Adrenal gland (tissue), 12 donors: ENCODE measurements around the gene TOP2A. TPM values are rescaled to one million over a fixed set of nuclear protein-coding genes. Genes with fewer than 3 reads are reported as not detected.

Experiments
- DNase-seq, 7 donors: peaks; one replicate each; pipeline ENCODE4 v3.0.0-alpha.2; 2019 to 2020
- H3K27ac ChIP-seq, 5 donors: fragments of 200-600 bp; sonication (generic) in 4 of 5; 1 replicate in 3 of 5; 2 replicates in 2 of 5; pipeline versions ENCODE4 v1.5.1 to v1.8.0; 2016 to 2020; ENCODE audit warnings: mild to moderate bottlenecking in 1 of 5
- H3K27me3 ChIP-seq: fragments of 200-600 bp; 2 replicates; pipeline ENCODE4 v1.8.0; 2021
- H3K36me3 ChIP-seq, 2 donors: fragments of 200-600 bp; replicated peaks in 1 of 2; 1 replicate in 1 of 2; 2 replicates in 1 of 2; pipeline versions ENCODE4 v1.5.1 to v1.8.0; 2018 to 2022
- H3K4me1 ChIP-seq, 2 donors: fragments of 200-600 bp; replicated peaks in 1 of 2; 1 replicate in 1 of 2; 2 replicates in 1 of 2; pipeline versions ENCODE4 v1.5.1 to v1.8.0; 2018 to 2021
- H3K4me3 ChIP-seq, 4 donors: fragments of 200-600 bp; sonication (generic) in 3 of 4; one replicate each; pipeline ENCODE4 v1.5.1; 2016 to 2018
- H3K9me3 ChIP-seq, 3 donors: fragments of 200-600 bp; sonication (generic) in 1 of 3; replicated peaks in 1 of 3; 1 replicate in 2 of 3; 2 replicates in 1 of 3; pipeline versions ENCODE4 v1.5.1 to v1.8.0; 2016 to 2021
- POLR2A ChIP-seq, 2 donors: fragments of 450-650 bp; IDR thresholded peaks; one replicate each; pipeline ENCODE4 v1.6.1; 2017; ENCODE audit warnings: antibody characterized with exemption in 2 of 2, mild to moderate bottlenecking in 2 of 2, moderate library complexity in 1 of 2
- WGBS, 4 donors: extraction: QIAGEN DNeasy Blood & Tissue Kit in 2 of 4; methylation state at CpG; one replicate each; pipeline versions ENCODE4 v1.1.5 to v1.1.7; 2013 to 2017; 5-methylcytosine and 5-hydroxymethylcytosine counted together
- intact Hi-C, 2 donors: fragments of 100-400 bp; cut with DNase I; formaldehyde crosslinking; loops; one replicate each; pipeline versions ENCODE4 v1.14.1 to v1.15.0; 2022 to 2023
- polyA plus RNA-seq, 3 donors: library from polyadenylated mRNA; stranded (reverse); fragments of 200-250 nt in 2 of 3; fragments of 350-450 nt in 1 of 3; fragmentation: Illumina TruSeq in 1 of 3; extraction: RNeasy Lipid Tissue Mini Kit (QIAGEN cat#74804) in 1 of 3; gene quantifications; one replicate each; pipeline ENCODE4 v1.2.3, GENCODE V29; 2013 to 2014
- total RNA-seq, 9 donors: library from RNA; depleted of rRNA in 4 of 9; stranded (reverse); fragments of >200 nt in 4 of 9; fragments of 120-200 nt in 1 of 9; fragmentation: NEBNext Ultra II Directional in 1 of 9; extraction: Animal tissue kit (Norgen Biotek cat#: 25700) in 1 of 9; gene quantifications; one replicate each; pipeline versions ENCODE4 v1.1.0 to v1.2.4, GENCODE V29; 2013 to 2023
- TF ChIP-seq, protein P1 (sequence below), 6 experiments: fragments of 450-650 bp in 4 of 6; fragments of 200-600 bp in 2 of 6; sonication (generic) in 1 of 6; IDR thresholded peaks; 1 replicate in 5 of 6; 2 replicates in 1 of 6; pipeline versions ENCODE4 v1.5.1 to v1.8.0; 2016 to 2021; ENCODE audit warnings: antibody characterized with exemption in 6 of 6, mild to moderate bottlenecking in 2 of 6, moderate library complexity in 1 of 6
- donor health status: healthy with polysubstance abuse.
- donor health status: Bipolar disorder and iron deficiency.
- donor health status: DM: yes; HTN: yes; CAD: no.
- donor health status: DM: no; HTN: no; CAD: no.
- donor health status: DM: no; HTN: no; CAD: no.
- donor health status: DM: yes; HTN: yes; CAD: no.

The TOP2A gene
- total and polyA plus RNA-seq, 12 donors, result 0.32 to 51.1 (median 3.8) TPM

DNA sequence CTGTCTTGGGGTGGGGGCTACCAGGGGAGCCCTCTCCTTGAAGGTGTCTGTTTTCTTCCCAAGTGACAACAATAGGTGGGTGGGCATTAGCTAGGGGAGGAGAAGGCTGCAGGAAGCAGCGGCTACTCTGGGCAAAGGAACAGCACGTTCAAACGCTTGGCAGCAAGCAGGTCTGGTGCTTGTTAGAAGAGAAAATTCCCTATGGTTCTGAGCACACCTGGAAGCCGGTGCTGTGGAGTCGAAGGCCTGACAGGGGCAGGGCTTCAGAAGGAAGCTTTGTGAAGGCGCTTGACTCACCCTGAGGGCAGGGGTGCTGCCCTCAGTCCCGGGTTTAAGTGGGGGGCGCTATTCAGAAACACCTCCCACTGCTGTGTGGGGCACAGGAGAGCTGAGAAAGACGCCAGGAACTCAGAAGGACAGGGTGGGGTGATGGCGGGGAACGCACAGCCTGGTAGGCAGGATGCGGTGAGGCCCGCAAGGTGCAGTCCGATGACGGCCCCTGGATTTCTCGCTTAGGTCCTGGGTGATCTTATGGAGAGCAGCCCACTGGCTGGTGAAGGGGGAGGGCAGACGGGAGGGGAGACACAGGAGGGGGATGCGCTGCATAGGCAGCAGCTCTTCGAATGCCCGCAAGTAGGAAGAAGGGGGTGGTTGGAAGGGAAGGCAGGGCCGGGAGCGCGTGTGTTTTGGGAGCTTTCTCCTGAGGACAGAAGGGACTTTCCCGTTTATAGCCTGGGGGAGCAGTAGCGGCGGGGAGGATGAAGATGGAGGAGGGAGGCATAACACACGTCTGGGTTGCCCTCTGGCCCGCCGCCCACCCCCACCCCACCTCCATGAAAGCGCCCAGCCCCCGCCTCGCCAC, 56.4 kb downstream of the TOP2A start:
- H3K4me1 ChIP-seq, result peaks cover 5 to 15% of the 10 kb centered on the region in 2 donors
- intact Hi-C loops, result loop anchor here (5.0 to 10.0 kb wide), 2 partner anchors 51 to 174 kb away; no protein-coding TSS in a partner anchor
- WGBS, 4 donors, result 58 to 63% (median 60%) methylated on average over 26 to 32 of the region's 32 CpGs

DNA sequence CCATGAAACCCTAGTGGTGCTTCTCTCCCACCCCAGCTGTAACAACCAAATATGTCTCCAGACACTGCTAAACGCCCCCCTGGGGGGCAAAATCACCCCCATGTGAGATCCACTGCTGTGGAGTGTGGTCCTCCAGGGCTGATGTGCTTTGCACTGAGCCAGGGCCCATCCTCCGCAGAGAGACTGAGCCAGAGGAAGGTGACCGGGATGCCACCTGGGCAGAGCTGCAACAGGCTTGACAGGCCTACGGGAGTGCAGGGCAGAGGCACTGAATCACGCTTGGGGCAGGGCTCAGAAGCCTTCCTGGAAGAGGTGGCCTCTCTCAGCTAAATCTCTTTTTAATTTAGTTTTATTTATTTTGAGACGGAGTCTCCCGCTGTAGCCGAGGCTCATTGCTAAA, 57.6 kb downstream of the TOP2A start:
- 81 to 86% (median 86%) methylated on average over 7 to 8 of the region's 8 CpGs for WGBS, 4 donors

More for the DNA sequence above, 56.4 kb downstream of the TOP2A start:
- TF ChIP-seq POLR2A (IDR thresholded peaks at IDR 0.05), result no peak
- TF ChIP-seq, protein P1, sequence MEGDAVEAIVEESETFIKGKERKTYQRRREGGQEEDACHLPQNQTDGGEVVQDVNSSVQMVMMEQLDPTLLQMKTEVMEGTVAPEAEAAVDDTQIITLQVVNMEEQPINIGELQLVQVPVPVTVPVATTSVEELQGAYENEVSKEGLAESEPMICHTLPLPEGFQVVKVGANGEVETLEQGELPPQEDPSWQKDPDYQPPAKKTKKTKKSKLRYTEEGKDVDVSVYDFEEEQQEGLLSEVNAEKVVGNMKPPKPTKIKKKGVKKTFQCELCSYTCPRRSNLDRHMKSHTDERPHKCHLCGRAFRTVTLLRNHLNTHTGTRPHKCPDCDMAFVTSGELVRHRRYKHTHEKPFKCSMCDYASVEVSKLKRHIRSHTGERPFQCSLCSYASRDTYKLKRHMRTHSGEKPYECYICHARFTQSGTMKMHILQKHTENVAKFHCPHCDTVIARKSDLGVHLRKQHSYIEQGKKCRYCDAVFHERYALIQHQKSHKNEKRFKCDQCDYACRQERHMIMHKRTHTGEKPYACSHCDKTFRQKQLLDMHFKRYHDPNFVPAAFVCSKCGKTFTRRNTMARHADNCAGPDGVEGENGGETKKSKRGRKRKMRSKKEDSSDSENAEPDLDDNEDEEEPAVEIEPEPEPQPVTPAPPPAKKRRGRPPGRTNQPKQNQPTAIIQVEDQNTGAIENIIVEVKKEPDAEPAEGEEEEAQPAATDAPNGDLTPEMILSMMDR (IDR thresholded peaks at IDR 0.05), result no peak
- H3K9me3 ChIP-seq, result no peaks in the 10 kb centered on the region
- no peak for DNase-seq
- H3K27ac ChIP-seq, result no peak overlapping the region
- peaks cover 0 to 3% of the 10 kb centered on the region in 2 donors for H3K36me3 ChIP-seq
- H3K4me3 ChIP-seq, result no peak overlapping the region
- H3K27me3 ChIP-seq, result peaks cover 15% of the 10 kb centered on the region

DNA sequence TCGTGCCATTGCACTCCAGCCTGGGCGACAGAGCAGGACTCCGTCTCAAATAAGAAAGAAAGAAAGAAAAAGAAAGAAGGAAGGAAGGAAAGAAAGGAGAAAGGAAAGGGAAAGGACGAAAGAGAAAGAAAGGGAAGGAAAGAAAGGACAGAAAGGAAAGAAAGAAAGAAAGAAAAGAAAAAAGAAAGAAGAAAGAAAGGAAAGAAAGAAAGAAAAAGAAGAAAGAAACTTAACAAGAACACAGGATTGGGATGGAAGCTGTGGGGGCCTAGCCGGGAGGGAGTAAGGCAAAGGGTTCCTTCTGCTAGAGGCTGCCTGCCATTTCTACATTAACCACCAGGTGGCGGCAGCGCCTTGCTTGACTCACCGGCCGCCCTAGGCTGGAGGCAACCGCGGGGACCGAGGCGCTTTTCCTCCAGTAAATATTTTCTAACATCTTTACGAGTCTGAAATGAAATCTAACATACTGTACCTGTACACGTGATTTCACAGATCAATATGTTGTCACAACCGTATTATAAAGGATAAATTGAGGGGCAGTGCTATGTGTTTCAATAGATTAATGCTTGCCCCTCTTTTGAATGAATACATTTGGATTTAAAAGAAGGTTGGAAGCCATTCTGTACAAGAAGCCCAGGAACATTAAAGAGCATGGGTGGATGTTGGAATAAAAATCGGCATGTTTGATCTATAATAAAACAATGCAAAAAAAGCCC, 59.2 kb downstream of the TOP2A start:
- Histone ChIP-seq H3K4me3 (peak overlapping the region in 1 of 4 donors; percentile 36), H3K36me3 (peaks cover 0 to 18% of the 10 kb centered on the region in 2 donors), H3K27me3 (peaks cover 2% of the 10 kb centered on the region), H3K27ac (peak overlapping the region in 2 of 5 donors; percentile 24 to 31), H3K9me3 (no peaks in the 10 kb centered on the region), H3K4me1 (peaks cover 1 to 25% of the 10 kb centered on the region in 2 donors)
- TF ChIP-seq POLR2A (IDR thresholded peaks at IDR 0.05), result no peak
- TF ChIP-seq, protein P1 (IDR thresholded peaks at IDR 0.05), result peak; percentile 96 to 99 (median 99)
- 9 to 12% (median 10%) methylated on average over 17 of the region's 17 CpGs for WGBS, 4 donors
- DNase-seq, result peak; percentile 82 to 97 (median 93)
- intact Hi-C loops, result loop anchor here in 1 of 2 donors (10.0 kb wide), 1 partner anchor 164 kb away; no protein-coding TSS in a partner anchor

More for the DNA sequence above, 57.6 kb downstream of the TOP2A start:
- Histone ChIP-seq H3K27ac (no peak overlapping the region), H3K4me3 (no peak overlapping the region), H3K4me1 (peaks cover 5 to 22% of the 10 kb centered on the region in 2 donors), H3K9me3 (no peaks in the 10 kb centered on the region), H3K27me3 (peaks cover 15% of the 10 kb centered on the region), H3K36me3 (peaks cover 0 to 15% of the 10 kb centered on the region in 2 donors)
- TF ChIP-seq, protein P1 (IDR thresholded peaks at IDR 0.05), result no peak
- no peak for TF ChIP-seq POLR2A (IDR thresholded peaks at IDR 0.05)
- no peak for DNase-seq
- intact Hi-C loops, result loop anchor here (5.0 to 10.0 kb wide), 2 partner anchors 52 to 175 kb away; no protein-coding TSS in a partner anchor
